GM23248 (cell line): ENCODE results near the gene PRAMEF14.
"Not testable (repeated sequence)": the region's sequence is repeated elsewhere in the genome, so short reads cannot be mapped to it uniquely, and the experiment has no call there.

Source experiments
- EZH2 ChIP-seq: fragments of 200-600 bp; sonication (generic); IDR thresholded peaks from 2 replicates; pipeline ENCODE4 v1.6.1; 2018; ENCODE audit warnings: antibody characterized with exemption, mild to moderate bottlenecking; ENCODE audit not compliant: insufficient read depth, poor library complexity, severe bottlenecking
- EZH2phosphoT487 ChIP-seq: fragments of 200-600 bp; sonication (generic); IDR thresholded peaks from 2 replicates; pipeline ENCODE4 v1.6.1; 2018; ENCODE audit warnings: antibody characterized with exemption, moderate library complexity, mild to moderate bottlenecking, low read depth; ENCODE audit not compliant: insufficient read depth

DNA sequence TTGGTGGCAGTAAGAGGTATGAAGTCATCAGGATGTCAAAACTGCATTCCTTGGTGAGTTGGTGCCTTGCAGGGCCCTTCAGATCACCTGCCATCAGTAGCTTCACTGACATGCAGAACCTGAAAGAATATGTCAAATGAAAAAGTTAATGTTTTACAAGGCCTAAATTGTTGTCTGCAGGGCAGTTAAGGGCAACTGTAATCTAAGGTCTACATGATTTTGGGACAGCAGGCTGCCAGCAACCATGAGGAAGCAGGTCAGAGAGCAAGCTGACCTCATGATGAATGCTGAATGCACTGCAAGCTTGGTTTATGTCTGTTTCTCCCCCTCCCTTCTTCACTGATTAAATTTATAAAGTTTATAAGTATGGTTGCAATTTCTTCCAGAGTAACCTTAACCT is 44.7 kb downstream of the PRAMEF14 start:
- not testable (repeated sequence) for TF ChIP-seq EZH2, EZH2phosphoT487
